Caco-2 (cell line): ENCODE measurements around the gene EBF3. TPM values are rescaled to one million over a fixed set of nuclear protein-coding genes. Genes with fewer than 3 reads are reported as not detected.

Source experiments
- BruUV-seq: library from RNA; stranded (reverse); fragments of 400-500 nt; replicated peaks from 2 replicates; lab custom pipeline; 2021; lab: Mats Ljungman, UMichigan
- CTCF ChIA-PET: fragments of 300-600 bp; sonication (Branson Sonifier 250); formaldehyde crosslinking; loops from one replicate; lab custom pipeline; 2022; ENCODE audit warnings: antibody characterized with exemption; lab: Charles Lee
- POLR2A ChIA-PET: fragments of 300-600 bp; sonication (Branson Sonifier 250); formaldehyde crosslinking; loops from one replicate; lab custom pipeline; 2022; ENCODE audit warnings: antibody characterized with exemption; lab: Charles Lee
- DNase-seq, 2 experiments: peaks; one replicate each; pipeline versions ENCODE4 v3.0.0 to v3.0.0-alpha.2; 2020 to 2022
- H3K27me3 ChIP-seq: replicated peaks from 2 replicates; pipeline ENCODE4 v1.6.0; 2011; ENCODE audit warnings: low read length; ENCODE audit not compliant: control insufficient read depth, insufficient read depth
- H3K36me3 ChIP-seq: 2 replicates; pipeline ENCODE4 v1.5.1; 2011; ENCODE audit warnings: low read length; ENCODE audit not compliant: control insufficient read depth, insufficient read depth
- H3K4me1 ChIP-seq: fragments of 250-450 bp; sonication (Bioruptor Pico); 2 replicates; pipeline ENCODE4 v1.5.1; 2020; ENCODE audit warnings: mild to moderate bottlenecking
- H3K4me3 ChIP-seq: 2 replicates; pipeline ENCODE4 v1.5.1; 2011; ENCODE audit warnings: low read depth, mild to moderate bottlenecking, control low read depth, low read length
- H3K9me3 ChIP-seq: fragments of 250-450 bp; sonication (Bioruptor Pico); 2 replicates; pipeline ENCODE4 v1.5.1; 2020; ENCODE audit warnings: mild to moderate bottlenecking, moderate library complexity
- H3K27ac Mint-ChIP-seq: one replicate; pipeline ENCODE4 v1.8.0; 2022; ENCODE audit warnings: mixed read lengths; ENCODE audit not compliant: unreplicated experiment
- H3K27me3 Mint-ChIP-seq: one replicate; pipeline ENCODE4 v1.8.0; 2022; ENCODE audit warnings: mixed read lengths; ENCODE audit not compliant: insufficient read depth, unreplicated experiment
- H3K36me3 Mint-ChIP-seq: one replicate; pipeline ENCODE4 v1.8.0; 2022; ENCODE audit warnings: mild to moderate bottlenecking, mixed read lengths; ENCODE audit not compliant: insufficient read depth, unreplicated experiment
- H3K4me1 Mint-ChIP-seq: one replicate; pipeline ENCODE4 v1.8.0; 2022; ENCODE audit warnings: low read depth, mixed read lengths; ENCODE audit not compliant: unreplicated experiment
- H3K4me3 Mint-ChIP-seq: one replicate; pipeline ENCODE4 v1.8.0; 2022; ENCODE audit warnings: mild to moderate bottlenecking, moderate library complexity, mixed read lengths; ENCODE audit not compliant: unreplicated experiment
- H3K9me3 Mint-ChIP-seq: one replicate; pipeline ENCODE4 v1.8.0; 2022; ENCODE audit warnings: mixed read lengths; ENCODE audit not compliant: unreplicated experiment
- intact Hi-C: fragments of 100-400 bp; cut with micrococcal nuclease; formaldehyde crosslinking; loops from one replicate; pipeline ENCODE4 v1.10.0; 2022; ENCODE audit not compliant: unreplicated experiment
- total RNA-seq: library from RNA; stranded (reverse); gene quantifications from 2 replicates; pipeline ENCODE4 v1.2.3, GENCODE V29; 2022
- TF ChIP-seq, protein P1 (sequence below), 2 experiments: fragments of 200-600 bp in 1 of 2; IDR thresholded peaks; 1 replicate in 1 of 2; 2 replicates in 1 of 2; pipeline versions ENCODE4 v1.5.1 to v1.8.0; 2011 to 2022; ENCODE audit warnings: antibody characterized with exemption in 1 of 2, control low read depth in 1 of 2, inconsistent platforms in 1 of 2, low read depth in 1 of 2, low read length in 1 of 2, mild to moderate bottlenecking in 1 of 2, moderate library complexity in 1 of 2; ENCODE audit not compliant: insufficient read depth in 1 of 2, severe bottlenecking in 1 of 2, unreplicated experiment in 1 of 2

The EBF3 gene
- total RNA-seq, 1 experiment from 2014 or later, result 0.79 TPM

DNA sequence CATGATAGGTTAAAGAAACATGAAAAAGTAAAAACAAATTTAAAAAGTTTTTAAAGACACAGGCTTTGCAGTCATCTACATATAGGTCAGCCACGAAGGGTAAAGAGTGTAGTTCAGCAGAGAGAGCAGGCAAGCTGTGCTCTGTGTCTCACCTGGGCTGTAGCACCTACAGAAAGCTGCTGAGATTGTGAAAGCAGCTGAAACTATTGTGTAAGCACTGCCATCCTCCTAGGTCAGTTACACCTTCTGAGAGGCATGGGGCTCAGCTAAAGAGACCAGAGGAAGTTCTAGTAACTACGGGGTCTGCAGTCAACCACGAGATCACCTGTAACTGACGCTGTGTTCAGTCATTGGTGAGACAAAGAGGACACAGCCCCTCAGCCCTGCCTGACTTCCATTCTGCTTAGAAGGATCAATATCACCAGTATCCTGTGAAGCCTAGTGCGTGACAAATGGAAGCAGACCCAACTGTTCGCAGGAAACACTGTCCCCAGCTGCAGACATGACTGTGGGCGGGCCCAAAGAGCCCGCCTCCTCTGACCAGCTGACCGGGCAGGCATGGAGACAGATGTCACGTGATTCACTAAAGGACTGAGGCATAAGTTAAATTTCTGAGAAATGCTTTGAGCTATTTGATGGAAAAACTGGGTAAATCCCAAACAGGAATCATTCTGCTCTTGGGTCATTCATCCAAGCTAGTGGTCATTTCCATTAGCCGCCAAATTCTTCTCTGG is 87.9 kb downstream of the EBF3 start:
- POLR2A ChIA-PET, result no interaction called here
- Mint-ChIP-seq H3K4me1 (no peaks in the 10 kb centered on the region), H3K4me3 (no peak overlapping the region), H3K36me3 (no peaks in the 10 kb centered on the region), H3K9me3 (no peaks in the 10 kb centered on the region), H3K27me3 (peaks cover 3% of the 10 kb centered on the region), H3K27ac (no peak overlapping the region)
- Histone ChIP-seq H3K4me1 (no peaks in the 10 kb centered on the region), H3K4me3 (no peak overlapping the region), H3K9me3 (no peaks in the 10 kb centered on the region), H3K36me3 (no peaks in the 10 kb centered on the region), H3K27me3 (no peaks in the 10 kb centered on the region; the same call in 1 of the 2 replicates)
- TF ChIP-seq, protein P1, sequence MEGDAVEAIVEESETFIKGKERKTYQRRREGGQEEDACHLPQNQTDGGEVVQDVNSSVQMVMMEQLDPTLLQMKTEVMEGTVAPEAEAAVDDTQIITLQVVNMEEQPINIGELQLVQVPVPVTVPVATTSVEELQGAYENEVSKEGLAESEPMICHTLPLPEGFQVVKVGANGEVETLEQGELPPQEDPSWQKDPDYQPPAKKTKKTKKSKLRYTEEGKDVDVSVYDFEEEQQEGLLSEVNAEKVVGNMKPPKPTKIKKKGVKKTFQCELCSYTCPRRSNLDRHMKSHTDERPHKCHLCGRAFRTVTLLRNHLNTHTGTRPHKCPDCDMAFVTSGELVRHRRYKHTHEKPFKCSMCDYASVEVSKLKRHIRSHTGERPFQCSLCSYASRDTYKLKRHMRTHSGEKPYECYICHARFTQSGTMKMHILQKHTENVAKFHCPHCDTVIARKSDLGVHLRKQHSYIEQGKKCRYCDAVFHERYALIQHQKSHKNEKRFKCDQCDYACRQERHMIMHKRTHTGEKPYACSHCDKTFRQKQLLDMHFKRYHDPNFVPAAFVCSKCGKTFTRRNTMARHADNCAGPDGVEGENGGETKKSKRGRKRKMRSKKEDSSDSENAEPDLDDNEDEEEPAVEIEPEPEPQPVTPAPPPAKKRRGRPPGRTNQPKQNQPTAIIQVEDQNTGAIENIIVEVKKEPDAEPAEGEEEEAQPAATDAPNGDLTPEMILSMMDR (IDR thresholded peaks at IDR 0.05; ENCODE audit: insufficient read depth in 1 of 2, low read depth in 1 of 2, low read length in 1 of 2, severe bottlenecking in 1 of 2, unreplicated experiment in 1 of 2), result no peak
- DNase-seq, result no peak
- CTCF ChIA-PET, result interaction anchor here (0.7 to 1.3 kb wide), 2 partner anchors 13 to 39 kb away, joined by 3 to 6 read pairs; no protein-coding TSS in a partner anchor
- intact Hi-C loops, result no loop called here
- no TSS peak for BruUV-seq

DNA sequence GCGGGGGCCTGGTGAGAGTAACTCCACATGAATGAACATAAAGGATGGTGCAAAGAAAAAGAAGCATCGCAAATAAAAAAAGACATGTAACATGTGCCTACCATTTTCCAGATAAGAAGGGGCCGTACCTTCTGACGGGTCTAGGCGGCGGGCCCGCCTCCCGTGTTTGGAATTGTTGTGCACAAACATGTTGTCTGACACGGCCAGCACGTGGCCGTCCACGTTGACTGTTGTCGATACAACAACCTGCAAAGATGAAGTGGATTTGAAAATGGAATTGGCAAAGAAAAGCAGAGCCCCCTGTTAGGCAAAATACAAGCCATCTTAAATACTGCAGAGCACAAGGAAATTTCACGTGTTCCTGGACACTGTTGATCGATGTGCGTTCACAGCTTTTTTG is 90.7 kb downstream of the EBF3 start:
- Histone ChIP-seq H3K9me3 (no peaks in the 10 kb centered on the region), H3K4me1 (no peaks in the 10 kb centered on the region), H3K36me3 (no peaks in the 10 kb centered on the region), H3K4me3 (no peak overlapping the region), H3K27me3 (no peaks in the 10 kb centered on the region)
- ChIA-PET POLR2A (no interaction called here), CTCF (no interaction called here)
- DNase-seq, result no peak
- no peaks in the 10 kb centered on the region for H3K27me3 Mint-ChIP-seq
- intact Hi-C loops, result no loop called here
- H3K9me3 Mint-ChIP-seq, result no peaks in the 10 kb centered on the region
- no peaks in the 10 kb centered on the region for H3K36me3 Mint-ChIP-seq
- TF ChIP-seq, protein P1 (IDR thresholded peaks at IDR 0.05; ENCODE audit: insufficient read depth in 1 of 2, low read depth in 1 of 2, low read length in 1 of 2, severe bottlenecking in 1 of 2, unreplicated experiment in 1 of 2), result no peak
- H3K27ac Mint-ChIP-seq, result no peak overlapping the region
- no TSS peak for BruUV-seq
- no peak overlapping the region for H3K4me3 Mint-ChIP-seq
- H3K4me1 Mint-ChIP-seq, result no peaks in the 10 kb centered on the region

DNA sequence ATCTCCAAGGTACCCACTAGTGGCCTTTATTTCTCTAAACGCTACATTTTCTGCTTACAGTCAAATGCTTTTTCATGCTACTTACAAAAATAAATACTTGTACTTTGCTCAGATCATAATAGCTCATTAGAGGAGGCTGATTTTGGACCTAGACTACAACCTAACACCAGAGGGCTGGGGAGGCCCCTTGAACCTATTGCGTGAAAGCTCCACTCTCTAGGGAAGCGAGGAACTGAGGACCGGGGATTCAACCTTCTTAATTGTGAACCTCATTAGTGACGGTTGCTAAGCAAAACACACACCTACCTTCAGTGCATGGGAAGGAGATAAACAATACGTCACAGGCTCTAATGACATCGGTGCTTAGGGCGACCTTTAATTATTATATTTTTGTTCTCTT is 92.1 kb downstream of the EBF3 start:
- no peaks in the 10 kb centered on the region for H3K9me3 ChIP-seq
- Mint-ChIP-seq H3K27ac (no peak overlapping the region), H3K27me3 (no peaks in the 10 kb centered on the region), H3K4me1 (no peaks in the 10 kb centered on the region), H3K9me3 (no peaks in the 10 kb centered on the region), H3K36me3 (no peaks in the 10 kb centered on the region), H3K4me3 (no peak overlapping the region)
- BruUV-seq, result no TSS peak
- DNase-seq, result no peak
- intact Hi-C loops, result no loop called here
- TF ChIP-seq, protein P1 (IDR thresholded peaks at IDR 0.05; ENCODE audit: insufficient read depth in 1 of 2, low read depth in 1 of 2, low read length in 1 of 2, severe bottlenecking in 1 of 2, unreplicated experiment in 1 of 2), result no peak
- no peaks in the 10 kb centered on the region for H3K4me1 ChIP-seq
- H3K36me3 ChIP-seq, result no peaks in the 10 kb centered on the region
- H3K4me3 ChIP-seq, result no peak overlapping the region
- ChIA-PET POLR2A (no interaction called here), CTCF (no interaction called here)
- H3K27me3 ChIP-seq, result no peaks in the 10 kb centered on the region
